Measurements from ENCODE around the gene SLX9.

GRCh38 chr21:44907225-44907965 lies 32.4 kb upstream of the SLX9 start:
- no peak for TF ChIP-seq CTCF (IDR thresholded peaks at IDR 0.05 in 8 of 11, conservative IDR thresholded peaks at IDR 0.05 in 3 of 11)
- TF ChIP-seq POLR2A (IDR thresholded peaks at IDR 0.05), result no peak
- TF ChIP-seq POLR2AphosphoS5 (IDR thresholded peaks at IDR 0.05), result no peak
